GM23338 (cell line): ENCODE results near the gene FIG4. TPM values are rescaled to one million over a fixed set of nuclear protein-coding genes. Genes with fewer than 3 reads are reported as not detected.

ENCODE experiments used
- ATAC-seq: fragments of 200-7000 bp; cut with Tn5 transposase; 3 replicates; pipeline ENCODE4 v1.9.1; 2020
- DNase-seq: peaks from one replicate; pipeline ENCODE4 v3.0.0-alpha.2; 2015; ENCODE audit warnings: low spot score
- H2AFZ ChIP-seq: fragments of 200-600 bp; sonication (generic); 2 replicates; pipeline ENCODE4 v1.8.0; 2016; ENCODE audit warnings: antibody characterized with exemption, mild to moderate bottlenecking, moderate library complexity
- H3F3A ChIP-seq: fragments of 200-600 bp; sonication (generic); replicated peaks from 2 replicates; pipeline ENCODE4 v1.8.0; 2017; ENCODE audit warnings: antibody characterized with exemption, mixed run types, low read depth
- H3K27ac ChIP-seq: fragments of 200-600 bp; sonication (generic); 2 replicates; pipeline ENCODE4 v1.6.1; 2016; ENCODE audit warnings: low read depth
- H3K27me3 ChIP-seq: fragments of 200-600 bp; sonication (generic); 2 replicates; pipeline ENCODE4 v1.8.0; 2016; ENCODE audit warnings: mild to moderate bottlenecking, mixed run types, moderate library complexity; ENCODE audit not compliant: insufficient read depth
- H3K36me3 ChIP-seq: fragments of 200-600 bp; sonication (generic); 2 replicates; pipeline ENCODE4 v1.8.0; 2016; ENCODE audit warnings: mild to moderate bottlenecking; ENCODE audit not compliant: insufficient read depth
- H3K4me1 ChIP-seq: fragments of 200-600 bp; sonication (generic); 2 replicates; pipeline ENCODE4 v1.8.0; 2016; ENCODE audit warnings: mild to moderate bottlenecking, moderate library complexity; ENCODE audit not compliant: insufficient read depth
- H3K4me2 ChIP-seq: fragments of 200-600 bp; sonication (generic); 2 replicates; pipeline ENCODE4 v1.7.1; 2017; ENCODE audit warnings: mixed run types
- H3K4me3 ChIP-seq: fragments of 200-600 bp; sonication (generic); 2 replicates; pipeline ENCODE4 v1.6.1; 2016; ENCODE audit warnings: mixed run types
- H3K79me2 ChIP-seq: fragments of 200-600 bp; sonication (generic); replicated peaks from 2 replicates; pipeline ENCODE4 v1.8.0; 2017; ENCODE audit warnings: mild to moderate bottlenecking; ENCODE audit not compliant: insufficient read depth
- H3K9me2 ChIP-seq: fragments of 200-600 bp; sonication (generic); 2 replicates; pipeline ENCODE4 v1.8.0; 2017; ENCODE audit not compliant: insufficient read depth
- H4K20me1 ChIP-seq: fragments of 200-600 bp; sonication (generic); replicated peaks from 2 replicates; pipeline ENCODE4 v1.8.0; 2017; ENCODE audit warnings: mild to moderate bottlenecking; ENCODE audit not compliant: insufficient read depth
- H3K27ac Mint-ChIP-seq: 2 replicates; pipeline ENCODE4 v1.8.0; 2020; ENCODE audit warnings: inconsistent platforms, mild to moderate bottlenecking, moderate library complexity, mixed read lengths
- H3K27me3 Mint-ChIP-seq: 3 replicates; pipeline ENCODE4 v1.8.0; 2022; ENCODE audit warnings: low read depth, mild to moderate bottlenecking, moderate library complexity, mixed read lengths, inconsistent platforms; ENCODE audit not compliant: insufficient read depth, poor library complexity
- H3K36me3 Mint-ChIP-seq: 3 replicates; pipeline ENCODE4 v1.8.0; 2021; ENCODE audit warnings: low read depth, mild to moderate bottlenecking, inconsistent platforms, moderate library complexity, mixed read lengths
- H3K4me1 Mint-ChIP-seq: 3 replicates; pipeline ENCODE4 v1.8.0; 2020; ENCODE audit warnings: mild to moderate bottlenecking, inconsistent platforms, mixed read lengths
- H3K4me3 Mint-ChIP-seq: 3 replicates; pipeline ENCODE4 v1.8.0; 2021; ENCODE audit warnings: moderate library complexity, mild to moderate bottlenecking, inconsistent platforms, mixed read lengths
- H3K9me3 Mint-ChIP-seq: 3 replicates; pipeline ENCODE4 v1.8.0; 2020; ENCODE audit warnings: moderate library complexity, mild to moderate bottlenecking, inconsistent platforms, mixed read lengths
- CREB1 ChIP-seq: fragments of 250-450 bp; sonication (Bioruptor Pico); IDR thresholded peaks from 2 replicates; pipeline ENCODE4 v1.5.0; 2020; ENCODE audit warnings: low read depth, mild to moderate bottlenecking, moderate library complexity
- CTCF ChIP-seq, 2 experiments: fragments of 200-600 bp in 1 of 2; sonication (generic) in 1 of 2; conservative IDR thresholded peaks; 2 replicates each; pipeline versions ENCODE4 v1.5.1 to v1.6.1; 2016 to 2017; ENCODE audit warnings: antibody characterized with exemption in 2 of 2, low read depth in 2 of 2, mild to moderate bottlenecking in 2 of 2, moderate library complexity in 1 of 2
- EZH2 ChIP-seq: fragments of 200-600 bp; sonication (generic); IDR thresholded peaks from one replicate; pipeline ENCODE4 v1.8.0; 2017; ENCODE audit warnings: antibody characterized with exemption, mild to moderate bottlenecking, low read depth; ENCODE audit not compliant: unreplicated experiment
- EZH2phosphoT487 ChIP-seq: fragments of 200-600 bp; sonication (generic); IDR thresholded peaks from one replicate; pipeline ENCODE4 v1.8.1; 2018; ENCODE audit warnings: antibody characterized with exemption; ENCODE audit not compliant: unreplicated experiment
- NANOG ChIP-seq: IDR thresholded peaks from 2 replicates; pipeline ENCODE4 v1.6.1; 2016; ENCODE audit warnings: antibody characterized with exemption, borderline replicate concordance
- STAT1 ChIP-seq: IDR thresholded peaks from one replicate; pipeline ENCODE4 v1.6.1; 2016; ENCODE audit warnings: antibody characterized with exemption; ENCODE audit not compliant: unreplicated experiment
- ZNF114 ChIP-seq: fragments of 250-450 bp; sonication (Bioruptor Pico); IDR thresholded peaks from 2 replicates; pipeline ENCODE4 v1.5.0; 2020; ENCODE audit warnings: mild to moderate bottlenecking, moderate library complexity
- ZNF331 ChIP-seq: fragments of 250-450 bp; sonication (Bioruptor Pico); IDR thresholded peaks from 2 replicates; pipeline ENCODE4 v1.5.0; 2020; ENCODE audit warnings: low read depth, mild to moderate bottlenecking, moderate library complexity
- polyA plus RNA-seq: library from polyadenylated mRNA; unstranded; fragments of >200 nt; fragmentation: Nextera tagmentation; extraction: Ambion mirVana; gene quantifications from 2 replicates; pipeline ENCODE4 v1.2.1, GENCODE V29; 2016
- total RNA-seq: library from RNA; depleted of rRNA; stranded (reverse); fragments of >200 nt; shearing (Covaris generic); gene quantifications from 2 replicates; pipeline ENCODE4 v1.2.3, GENCODE V29; 2014
- TF ChIP-seq, protein P1 (sequence below): IDR thresholded peaks from 2 replicates; pipeline ENCODE4 v1.6.1; 2016; ENCODE audit warnings: antibody characterized with exemption
- TF ChIP-seq, protein P2 (sequence below): fragments of 250-450 bp; sonication (Bioruptor Pico); IDR thresholded peaks from 2 replicates; pipeline ENCODE4 v1.5.0; 2020; ENCODE audit warnings: mild to moderate bottlenecking, moderate library complexity

FIG4 gene
- total and polyA plus RNA-seq, 2 experiments from 2014 or later = 7.0 to 16.9 TPM

- TF ChIP-seq EZH2 (no peak), ZNF331 (CRISPR knock-in tag) (no peak), STAT1 (no peak), NANOG (no peak), CTCF (conservative IDR thresholded peaks at IDR 0.05; ENCODE audit: low read depth in 2 of 2) (no peak), EZH2phosphoT487 (no peak), CREB1 (CRISPR knock-in tag) (no peak), ZNF114 (CRISPR knock-in tag) (no peak)
- TF ChIP-seq, protein P1, sequence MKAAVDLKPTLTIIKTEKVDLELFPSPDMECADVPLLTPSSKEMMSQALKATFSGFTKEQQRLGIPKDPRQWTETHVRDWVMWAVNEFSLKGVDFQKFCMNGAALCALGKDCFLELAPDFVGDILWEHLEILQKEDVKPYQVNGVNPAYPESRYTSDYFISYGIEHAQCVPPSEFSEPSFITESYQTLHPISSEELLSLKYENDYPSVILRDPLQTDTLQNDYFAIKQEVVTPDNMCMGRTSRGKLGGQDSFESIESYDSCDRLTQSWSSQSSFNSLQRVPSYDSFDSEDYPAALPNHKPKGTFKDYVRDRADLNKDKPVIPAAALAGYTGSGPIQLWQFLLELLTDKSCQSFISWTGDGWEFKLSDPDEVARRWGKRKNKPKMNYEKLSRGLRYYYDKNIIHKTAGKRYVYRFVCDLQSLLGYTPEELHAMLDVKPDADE = no peak
- Histone ChIP-seq H3K4me2 (no peak overlapping the region), H3K4me3 (no peak overlapping the region), H3K36me3 (no peaks in the 10 kb centered on the region), H3K27me3 (no peaks in the 10 kb centered on the region), H4K20me1 (no peaks in the 10 kb centered on the region), H3K27ac (no peak overlapping the region), H3K9me2 (no peaks in the 10 kb centered on the region), H3K79me2 (no peaks in the 10 kb centered on the region), H3F3A (no peaks in the 10 kb centered on the region), H2AFZ (no peak overlapping the region), H3K4me1 (no peaks in the 10 kb centered on the region; the same call in 1 of the 2 replicates)
- DNase-seq (no peak), ATAC-seq (no peak)
- no peaks in the 10 kb centered on the region for H3K27me3 Mint-ChIP-seq
- 0 out of 3 replicates have a peak, but pooled peaks cover 2% of the 10 kb centered on the region for H3K4me1 Mint-ChIP-seq
- no peak overlapping the region for H3K27ac Mint-ChIP-seq
- H3K36me3 Mint-ChIP-seq = peaks cover 1% of the 10 kb centered on the region; the same call in 1 of the 3 replicates
- no peak overlapping the region for H3K4me3 Mint-ChIP-seq
- H3K9me3 Mint-ChIP-seq = no peaks in the 10 kb centered on the region
Observed at GRCh38 chr6:109781001-109781400, 89.9 kb downstream of the FIG4 start.

GRCh38 chr6:109782491-109782999 is 91.4 kb downstream of the FIG4 start:
- Histone ChIP-seq H3K4me3 (no peak overlapping the region), H3K36me3 (no peaks in the 10 kb centered on the region), H3K27ac (no peak overlapping the region), H3K9me2 (no peaks in the 10 kb centered on the region), H3K27me3 (no peaks in the 10 kb centered on the region), H3K79me2 (no peaks in the 10 kb centered on the region), H3F3A (no peaks in the 10 kb centered on the region), H3K4me1 (no peaks in the 10 kb centered on the region; the same call in 1 of the 2 replicates), H3K4me2 (no peak overlapping the region), H4K20me1 (no peaks in the 10 kb centered on the region), H2AFZ (no peak overlapping the region)
- Mint-ChIP-seq H3K36me3 (peaks cover 12% of the 10 kb centered on the region; the same call in 2 of the 3 replicates), H3K9me3 (no peaks in the 10 kb centered on the region), H3K27ac (no peak overlapping the region), H3K27me3 (no peaks in the 10 kb centered on the region), H3K4me3 (no peak overlapping the region), H3K4me1 (0 out of 3 replicates have a peak, but pooled peaks cover 2% of the 10 kb centered on the region)
- DNase-seq = no peak
- ATAC-seq = no peak
- TF ChIP-seq ZNF331 (CRISPR knock-in tag) (no peak), STAT1 (no peak), EZH2phosphoT487 (no peak), EZH2 (no peak), CREB1 (CRISPR knock-in tag) (no peak)
- TF ChIP-seq, protein P1 = no peak
- TF ChIP-seq, protein P2, sequence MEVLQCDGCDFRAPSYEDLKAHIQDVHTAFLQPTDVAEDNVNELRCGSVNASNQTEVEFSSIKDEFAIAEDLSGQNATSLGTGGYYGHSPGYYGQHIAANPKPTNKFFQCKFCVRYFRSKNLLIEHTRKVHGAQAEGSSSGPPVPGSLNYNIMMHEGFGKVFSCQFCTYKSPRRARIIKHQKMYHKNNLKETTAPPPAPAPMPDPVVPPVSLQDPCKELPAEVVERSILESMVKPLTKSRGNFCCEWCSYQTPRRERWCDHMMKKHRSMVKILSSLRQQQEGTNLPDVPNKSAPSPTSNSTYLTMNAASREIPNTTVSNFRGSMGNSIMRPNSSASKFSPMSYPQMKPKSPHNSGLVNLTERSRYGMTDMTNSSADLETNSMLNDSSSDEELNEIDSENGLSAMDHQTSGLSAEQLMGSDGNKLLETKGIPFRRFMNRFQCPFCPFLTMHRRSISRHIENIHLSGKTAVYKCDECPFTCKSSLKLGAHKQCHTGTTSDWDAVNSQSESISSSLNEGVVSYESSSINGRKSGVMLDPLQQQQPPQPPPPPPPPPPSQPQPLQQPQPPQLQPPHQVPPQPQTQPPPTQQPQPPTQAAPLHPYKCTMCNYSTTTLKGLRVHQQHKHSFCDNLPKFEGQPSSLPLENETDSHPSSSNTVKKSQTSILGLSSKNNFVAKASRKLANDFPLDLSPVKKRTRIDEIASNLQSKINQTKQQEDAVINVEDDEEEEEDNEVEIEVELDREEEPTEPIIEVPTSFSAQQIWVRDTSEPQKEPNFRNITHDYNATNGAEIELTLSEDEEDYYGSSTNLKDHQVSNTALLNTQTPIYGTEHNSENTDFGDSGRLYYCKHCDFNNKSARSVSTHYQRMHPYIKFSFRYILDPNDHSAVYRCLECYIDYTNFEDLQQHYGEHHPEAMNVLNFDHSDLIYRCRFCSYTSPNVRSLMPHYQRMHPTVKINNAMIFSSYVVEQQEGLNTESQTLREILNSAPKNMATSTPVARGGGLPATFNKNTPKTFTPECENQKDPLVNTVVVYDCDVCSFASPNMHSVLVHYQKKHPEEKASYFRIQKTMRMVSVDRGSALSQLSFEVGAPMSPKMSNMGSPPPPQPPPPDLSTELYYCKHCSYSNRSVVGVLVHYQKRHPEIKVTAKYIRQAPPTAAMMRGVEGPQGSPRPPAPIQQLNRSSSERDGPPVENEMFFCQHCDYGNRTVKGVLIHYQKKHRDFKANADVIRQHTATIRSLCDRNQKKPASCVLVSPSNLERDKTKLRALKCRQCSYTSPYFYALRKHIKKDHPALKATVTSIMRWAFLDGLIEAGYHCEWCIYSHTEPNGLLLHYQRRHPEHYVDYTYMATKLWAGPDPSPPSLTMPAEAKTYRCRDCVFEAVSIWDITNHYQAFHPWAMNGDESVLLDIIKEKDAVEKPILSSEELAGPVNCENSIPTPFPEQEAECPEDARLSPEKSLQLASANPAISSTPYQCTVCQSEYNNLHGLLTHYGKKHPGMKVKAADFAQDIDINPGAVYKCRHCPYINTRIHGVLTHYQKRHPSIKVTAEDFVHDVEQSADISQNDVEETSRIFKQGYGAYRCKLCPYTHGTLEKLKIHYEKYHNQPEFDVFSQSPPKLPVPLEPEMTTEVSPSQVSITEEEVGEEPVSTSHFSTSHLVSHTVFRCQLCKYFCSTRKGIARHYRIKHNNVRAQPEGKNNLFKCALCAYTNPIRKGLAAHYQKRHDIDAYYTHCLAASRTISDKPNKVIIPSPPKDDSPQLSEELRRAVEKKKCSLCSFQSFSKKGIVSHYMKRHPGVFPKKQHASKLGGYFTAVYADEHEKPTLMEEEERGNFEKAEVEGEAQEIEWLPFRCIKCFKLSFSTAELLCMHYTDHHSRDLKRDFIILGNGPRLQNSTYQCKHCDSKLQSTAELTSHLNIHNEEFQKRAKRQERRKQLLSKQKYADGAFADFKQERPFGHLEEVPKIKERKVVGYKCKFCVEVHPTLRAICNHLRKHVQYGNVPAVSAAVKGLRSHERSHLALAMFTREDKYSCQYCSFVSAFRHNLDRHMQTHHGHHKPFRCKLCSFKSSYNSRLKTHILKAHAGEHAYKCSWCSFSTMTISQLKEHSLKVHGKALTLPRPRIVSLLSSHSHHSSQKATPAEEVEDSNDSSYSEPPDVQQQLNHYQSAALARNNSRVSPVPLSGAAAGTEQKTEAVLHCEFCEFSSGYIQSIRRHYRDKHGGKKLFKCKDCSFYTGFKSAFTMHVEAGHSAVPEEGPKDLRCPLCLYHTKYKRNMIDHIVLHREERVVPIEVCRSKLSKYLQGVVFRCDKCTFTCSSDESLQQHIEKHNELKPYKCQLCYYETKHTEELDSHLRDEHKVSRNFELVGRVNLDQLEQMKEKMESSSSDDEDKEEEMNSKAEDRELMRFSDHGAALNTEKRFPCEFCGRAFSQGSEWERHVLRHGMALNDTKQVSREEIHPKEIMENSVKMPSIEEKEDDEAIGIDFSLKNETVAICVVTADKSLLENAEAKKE (CRISPR knock-in tag) = no peak
